Tibial artery (tissue), 4 donors: Measurements from ENCODE around the gene ECEL1.
A peak's percentile ranks its signal among the peaks of the same experiment; 100 is the strongest.

Experiments used
- DNase-seq, 2 donors: peaks; one replicate each; pipeline ENCODE4 v3.0.0-alpha.2; 2019
- H3K27ac ChIP-seq, 2 donors: fragments of 200-600 bp; sonication (generic) in 1 of 2; 1 replicate in 1 of 2; 2 replicates in 1 of 2; pipeline ENCODE4 v1.5.1; 2018 to 2019; ENCODE audit warnings: mild to moderate bottlenecking in 1 of 2
- H3K27me3 ChIP-seq, 2 donors: fragments of 200-600 bp; sonication (generic) in 1 of 2; one replicate each; pipeline versions ENCODE4 v1.5.1 to v1.6.0; 2016 to 2019
- H3K36me3 ChIP-seq, 3 donors: fragments of 200-600 bp; sonication (generic) in 2 of 3; one replicate each; pipeline ENCODE4 v1.5.1; 2016 to 2019; ENCODE audit warnings: mild to moderate bottlenecking in 2 of 3
- H3K4me1 ChIP-seq, 4 donors: fragments of 200-600 bp; sonication (generic) in 2 of 4; 1 replicate in 3 of 4; 2 replicates in 1 of 4; pipeline ENCODE4 v1.5.1; 2016 to 2019
- H3K4me3 ChIP-seq, 2 donors: fragments of 200-600 bp; sonication (generic) in 1 of 2; 1 replicate in 1 of 2; 2 replicates in 1 of 2; pipeline ENCODE4 v1.5.1; 2018 to 2019; ENCODE audit warnings: mild to moderate bottlenecking in 2 of 2
- H3K9me3 ChIP-seq, 3 donors: fragments of 200-600 bp; sonication (generic) in 1 of 3; one replicate each; pipeline ENCODE4 v1.5.1; 2016 to 2019
- CTCF ChIP-seq, 2 experiments: fragments of 200-600 bp in 1 of 2; fragments of 450-650 bp in 1 of 2; IDR thresholded peaks; one replicate each; pipeline ENCODE4 v1.5.1; 2017 to 2019; ENCODE audit warnings: antibody characterized with exemption in 2 of 2, mild to moderate bottlenecking in 1 of 2, moderate library complexity in 1 of 2
- intact Hi-C: fragments of 100-400 bp; cut with DNase I; formaldehyde crosslinking; loops from one replicate; pipeline ENCODE4 v1.15.0; 2023; ENCODE audit warnings: low total_unique reads

ECEL1 gene

GRCh38 chr2:232483311-232483922 is 4.2 kb downstream of the ECEL1 start:
- TF ChIP-seq CTCF (IDR thresholded peaks at IDR 0.05) = no peak
- H3K27ac ChIP-seq = no peak overlapping the region
- intact Hi-C loops = no loop called here
- H3K36me3 ChIP-seq = no peaks in the 10 kb centered on the region
- peaks cover 0 to 94% of the 10 kb centered on the region in 2 donors for H3K27me3 ChIP-seq
- peak in 1 of 2 donors; percentile 27 for DNase-seq
- no peaks in the 10 kb centered on the region for H3K9me3 ChIP-seq
- H3K4me1 ChIP-seq = peaks cover 0 to 25% (median 15%) of the 10 kb centered on the region in 4 donors
- H3K4me3 ChIP-seq = no peak overlapping the region

GRCh38 chr2:232482301-232483238 is 5.1 kb downstream of the ECEL1 start:
- peak in 1 of 2 donors; percentile 48 for DNase-seq
- no peaks in the 10 kb centered on the region for H3K9me3 ChIP-seq
- TF ChIP-seq CTCF (IDR thresholded peaks at IDR 0.05) = no peak
- no peaks in the 10 kb centered on the region for H3K36me3 ChIP-seq
- peaks cover 0 to 86% of the 10 kb centered on the region in 2 donors for H3K27me3 ChIP-seq
- no peak overlapping the region for H3K27ac ChIP-seq
- H3K4me3 ChIP-seq = no peak overlapping the region
- peaks cover 0 to 24% (median 13%) of the 10 kb centered on the region in 4 donors for H3K4me1 ChIP-seq
- intact Hi-C loops = no loop called here

- H3K4me3 ChIP-seq = no peak overlapping the region
- peaks cover 0 to 14% (median 3%) of the 10 kb centered on the region in 4 donors for H3K4me1 ChIP-seq
- H3K27ac ChIP-seq = no peak overlapping the region
- intact Hi-C loops = no loop called here
- no peaks in the 10 kb centered on the region for H3K9me3 ChIP-seq
- no peak for TF ChIP-seq CTCF (IDR thresholded peaks at IDR 0.05)
- H3K27me3 ChIP-seq = peaks cover 0 to 79% of the 10 kb centered on the region in 2 donors
- DNase-seq = peak in 1 of 2 donors; percentile 55
- H3K36me3 ChIP-seq = no peaks in the 10 kb centered on the region
Observed at GRCh38 chr2:232481322-232482140, 6.1 kb downstream of the ECEL1 start.

GRCh38 chr2:232480201-232481190 is 7.1 kb downstream of the ECEL1 start:
- H3K27ac ChIP-seq = no peak overlapping the region
- no peaks in the 10 kb centered on the region for H3K36me3 ChIP-seq
- peaks cover 0 to 4% (median 0%) of the 10 kb centered on the region in 4 donors for H3K4me1 ChIP-seq
- DNase-seq = peak in 1 of 2 donors; percentile 59
- H3K4me3 ChIP-seq = no peak overlapping the region
- TF ChIP-seq CTCF (IDR thresholded peaks at IDR 0.05) = no peak
- peaks cover 0 to 73% of the 10 kb centered on the region in 2 donors for H3K27me3 ChIP-seq
- intact Hi-C loops = no loop called here
- H3K9me3 ChIP-seq = no peaks in the 10 kb centered on the region
